Fibroblast of peridontal ligament (primary cell): ENCODE results near the gene CSF2RB.
A peak's percentile ranks its signal among the peaks of the same experiment; 100 is the strongest.
"Not testable (repeated sequence)": the region's sequence is repeated elsewhere in the genome, so short reads cannot be mapped to it uniquely, and the experiment has no call there.

ENCODE experiments used
- DNase-seq: peaks from one replicate; pipeline ENCODE4 v3.0.0-alpha.2; 2010; ENCODE audit errors: extremely low read depth

The CSF2RB gene

GRCh38 chr22:36966851-36967540 is 53.6 kb downstream of the CSF2RB start:
- no peak for DNase-seq

- no peak for DNase-seq
Measured at GRCh38 chr22:36968249-36968964, 55.0 kb downstream of the CSF2RB start.

DNA sequence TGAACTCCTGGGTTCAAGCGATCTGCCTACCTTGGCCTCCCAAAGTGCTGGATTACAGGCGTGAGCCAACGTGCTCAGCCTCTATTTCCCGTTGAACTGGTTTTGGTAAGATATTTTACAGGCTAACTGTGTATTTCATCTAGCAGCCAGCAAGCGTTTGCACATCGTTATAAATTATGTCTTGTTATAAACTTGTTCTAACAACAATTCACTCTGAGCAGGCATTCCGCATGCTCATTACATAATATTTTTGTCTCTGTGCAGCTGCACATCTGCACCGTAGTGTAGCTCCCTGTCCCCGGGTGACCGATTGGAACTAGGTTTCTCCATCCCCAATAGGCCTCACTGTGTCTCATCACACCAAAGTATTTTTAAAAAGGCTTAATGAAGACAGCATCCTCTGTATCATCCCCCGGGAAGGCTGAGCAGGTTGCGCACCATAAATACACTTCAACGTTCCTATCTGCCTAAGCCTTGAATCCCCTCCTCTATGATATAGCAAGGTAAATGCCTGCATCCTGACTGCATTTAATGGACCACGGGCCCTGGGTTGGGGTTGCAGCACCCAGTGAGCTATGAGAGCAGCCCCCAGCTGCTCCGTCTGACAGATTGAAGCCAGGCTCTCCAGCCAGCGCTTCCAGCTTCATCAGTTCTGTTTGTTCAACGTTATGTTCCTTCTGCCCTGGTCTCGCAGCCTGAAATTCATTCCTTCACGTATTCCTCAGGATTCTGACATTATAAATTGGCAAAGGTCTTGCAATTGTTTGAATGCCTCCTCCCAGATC is 58.1 kb downstream of the CSF2RB start:
- DNase-seq, result no peak

DNA sequence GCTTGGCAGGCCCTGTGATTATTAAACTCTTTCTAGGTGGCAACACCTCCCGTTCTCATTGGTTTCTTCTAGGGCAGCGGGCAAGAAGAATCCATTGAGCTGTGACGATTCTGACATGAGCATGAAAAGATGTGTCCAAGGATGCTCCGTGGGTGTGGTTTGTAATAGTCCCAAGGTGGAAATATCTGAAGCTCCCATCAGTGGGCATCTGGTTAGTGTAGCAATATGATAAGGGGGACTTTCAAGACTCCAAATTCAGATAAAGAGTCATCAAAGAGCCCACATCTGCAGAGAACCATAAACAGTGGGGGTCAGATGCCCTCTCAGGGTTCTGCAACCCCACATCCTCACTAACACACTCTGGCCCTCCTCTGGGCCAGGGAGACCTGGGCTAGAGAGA is 63.2 kb downstream of the CSF2RB start:
- no peak for DNase-seq

- no peak for DNase-seq
Measured at GRCh38 chr22:36977401-36977861, 64.0 kb downstream of the CSF2RB start.

GRCh38 chr22:36977947-36978660 is 64.7 kb downstream of the CSF2RB start:
- peak; percentile 82 for DNase-seq

DNA sequence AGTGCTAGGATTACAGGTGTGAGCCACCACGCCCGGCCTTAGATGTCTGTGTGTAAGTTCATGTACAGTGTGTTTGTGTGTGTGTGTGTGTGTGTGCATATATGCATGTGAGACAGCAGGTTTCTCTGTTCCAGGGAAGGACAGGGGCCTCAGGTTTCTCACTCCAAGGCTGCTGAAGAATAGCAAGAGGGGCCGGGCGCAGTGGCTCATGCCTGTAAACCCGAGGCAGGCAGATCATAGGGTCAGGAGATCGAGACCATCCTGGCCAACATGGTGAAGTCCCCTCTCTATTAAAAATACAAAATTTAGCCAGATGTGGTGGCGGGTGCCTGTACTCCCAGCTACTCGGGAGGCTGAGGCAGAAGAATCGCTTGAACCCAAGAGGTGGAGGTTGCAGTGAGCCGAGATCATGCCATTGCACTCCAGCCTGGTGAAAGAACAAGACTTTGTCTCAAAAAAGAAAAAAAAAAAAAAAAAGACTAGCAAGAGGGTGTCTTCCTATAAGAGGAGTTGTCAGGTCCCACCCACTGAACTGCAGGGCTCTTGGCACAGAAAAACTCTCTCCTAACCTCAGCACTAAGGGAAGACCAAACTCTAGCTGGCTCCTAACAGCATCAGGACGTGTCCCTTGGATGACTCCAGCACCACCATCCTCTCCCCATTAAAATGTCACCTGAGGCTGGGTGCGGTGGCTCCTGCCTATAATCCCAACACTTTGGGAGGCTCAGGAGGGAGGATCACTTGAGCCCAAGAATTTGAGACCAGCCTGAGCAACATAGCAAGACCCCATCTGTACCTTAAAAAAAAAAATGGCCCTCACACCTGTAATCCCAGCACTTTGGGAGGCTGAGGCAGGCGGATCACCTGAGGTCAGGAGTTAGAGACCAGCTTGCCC is 65.8 kb downstream of the CSF2RB start:
- no peak for DNase-seq

DNA sequence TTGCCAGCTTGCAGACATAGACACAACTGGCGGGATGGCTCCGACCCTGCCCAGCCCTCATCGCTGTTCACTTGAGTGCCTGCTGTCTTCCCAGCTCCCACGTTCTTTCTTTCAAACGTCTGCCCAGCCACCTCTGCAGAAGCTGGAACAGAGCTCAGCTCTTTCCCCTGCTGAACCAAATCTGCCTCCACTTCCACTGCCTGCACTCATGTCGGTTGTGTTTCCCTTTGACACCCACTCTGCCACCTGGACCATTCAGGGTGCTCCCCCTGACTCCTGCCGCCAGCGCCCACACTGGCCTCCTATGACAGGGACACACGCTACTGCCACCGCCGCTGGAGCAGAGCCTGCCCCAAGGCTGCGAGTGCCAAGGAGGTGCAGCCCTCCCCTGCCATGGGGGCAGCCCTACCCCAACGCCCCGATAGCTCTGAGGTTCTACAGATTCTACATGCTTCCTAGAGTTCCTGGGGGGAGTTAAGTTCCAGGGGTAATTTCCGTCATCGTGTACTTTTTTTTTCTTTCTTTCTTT is 67.9 kb downstream of the CSF2RB start:
- no peak for DNase-seq

- DNase-seq, result no peak
Measured at GRCh38 chr22:36982136-36982535, 68.7 kb downstream of the CSF2RB start.

- no peak for DNase-seq
Measured at GRCh38 chr22:36985211-36985889, 71.9 kb downstream of the CSF2RB start.

GRCh38 chr22:36986242-36986821 is 72.9 kb downstream of the CSF2RB start:
- no peak for DNase-seq

- DNase-seq, result no peak
Measured at GRCh38 chr22:36988075-36988832, 74.8 kb downstream of the CSF2RB start.

GRCh38 chr22:36989012-36989411 is 75.6 kb downstream of the CSF2RB start:
- not testable (repeated sequence) for DNase-seq
